Stimulated activated CD4-positive, alpha-beta T cell treated with anti-CD3 and anti-CD28 coated beads, Interleukin-2, amount 100 ng/mL, for 24 hours (primary cell): ENCODE results near the gene GPR52.

ENCODE experiments used
- DNase-seq, 2 donors: peaks; one replicate each; pipeline ENCODE4 v3.0.0-alpha.2; 2020

GPR52 gene

GRCh38 chr1:174469687-174470086 is 21.9 kb downstream of the GPR52 start:
- no peak for DNase-seq

GRCh38 chr1:174479281-174479680 is 31.5 kb downstream of the GPR52 start:
- DNase-seq = no peak

GRCh38 chr1:174480324-174480723 is 32.6 kb downstream of the GPR52 start:
- no peak for DNase-seq

- no peak for DNase-seq
Measured at GRCh38 chr1:174491606-174492005, 43.8 kb downstream of the GPR52 start.

- DNase-seq = no peak
Measured at GRCh38 chr1:174497478-174497877, 49.7 kb downstream of the GPR52 start.
